GM10248 (cell line): ENCODE results near the gene EYA2.

Source experiments
- CTCF ChIA-PET: fragments of 300-600 bp; sonication (Branson Sonifier 250); formaldehyde crosslinking; extraction: SDS; loops from one replicate; lab custom pipeline; 2021; ENCODE audit warnings: antibody characterized with exemption; lab: Yijun Ruan, JAX
- POLR2A ChIA-PET: fragments of 350-650 bp; sonication (Branson Sonifier 250); formaldehyde crosslinking; extraction: SDS; loops from one replicate; lab custom pipeline; 2020; ENCODE audit warnings: antibody characterized with exemption; lab: Yijun Ruan, JAX
- DNase-seq: peaks from one replicate; pipeline ENCODE4 v3.0.0; 2012; ENCODE audit errors: extremely low spot score
- CTCF ChIP-seq: IDR thresholded peaks from 2 replicates; pipeline ENCODE4 v1.5.1; 2012; ENCODE audit warnings: mild to moderate bottlenecking, low read depth; ENCODE audit errors: extremely low read depth, missing control alignments, control extremely low read depth

Gene EYA2

GRCh38 chr20:47233333-47234188, 338.9 kb downstream of the EYA2 start:
- no peak for DNase-seq
- ChIA-PET CTCF (interaction anchor here (1.3 to 2.1 kb wide), 3 partner anchors 9 to 151 kb away, joined by 4 to 11 read pairs (median 9); no protein-coding TSS in a partner anchor), POLR2A (no interaction called here)
- no peak for TF ChIP-seq CTCF

GRCh38 chr20:47235111-47235510, 340.5 kb downstream of the EYA2 start:
- ChIA-PET POLR2A (no interaction called here), CTCF (interaction anchor here (0.9 to 2.1 kb wide), 2 partner anchors 149 to 429 kb away, joined by 3 to 9 read pairs; no protein-coding TSS in a partner anchor)
- TF ChIP-seq CTCF: no peak
- no peak for DNase-seq

- no peak for DNase-seq
- ChIA-PET CTCF (interaction anchor here (0.9 to 2.4 kb wide), 4 partner anchors 12 to 148 kb away, joined by 3 to 8 read pairs (median 4); no protein-coding TSS in a partner anchor), POLR2A (no interaction called here)
- TF ChIP-seq CTCF: no peak
These were observed 341.4 kb downstream of the EYA2 start for GRCh38 chr20:47235853-47236638.

- no peak for DNase-seq
- CTCF ChIA-PET: interaction anchor here (0.9 to 2.4 kb wide), 4 partner anchors 13 to 148 kb away, joined by 3 to 8 read pairs (median 4); no protein-coding TSS in a partner anchor
- no peak for TF ChIP-seq CTCF
- POLR2A ChIA-PET: no interaction called here
These were observed 341.9 kb downstream of the EYA2 start for GRCh38 chr20:47236639-47236900.

GRCh38 chr20:47237715-47238114, 343.1 kb downstream of the EYA2 start:
- no peak for DNase-seq
- POLR2A ChIA-PET: no interaction called here
- CTCF ChIA-PET: interaction anchor here (2.4 kb wide), 1 partner anchor 146 kb away, joined by 8 read pairs; no protein-coding TSS in a partner anchor
- no peak for TF ChIP-seq CTCF
